A549 (cell line): ENCODE measurements around the gene POLR3G. TPM values are rescaled to one million over a fixed set of nuclear protein-coding genes. Genes with fewer than 3 reads are reported as not detected.

Experiments
- ATAC-seq, 2 experiments: fragments of 200-7000 bp in 1 of 2; fragments of >200 bp in 1 of 2; cut with Nextera tagmentation in 1 of 2; cut with Tn5 transposase in 1 of 2; 3 replicates each; pipeline versions ENCODE4 v1.8.0 to v1.9.1; 2018 to 2020; ENCODE audit warnings: mild to moderate bottlenecking in 1 of 2, moderate library complexity in 1 of 2
- CTCF ChIA-PET: fragments of 300-600 bp; sonication (Branson Sonifier 250); formaldehyde crosslinking; extraction: SDS; loops from one replicate; lab custom pipeline; 2021; ENCODE audit warnings: antibody characterized with exemption, inconsistent platforms; lab: Yijun Ruan, JAX
- POLR2A ChIA-PET: fragments of 350-600 bp; formaldehyde crosslinking; extraction: SDS; loops from one replicate; lab custom pipeline; 2021; ENCODE audit warnings: antibody characterized with exemption, inconsistent platforms; lab: Yijun Ruan, JAX
- DNase-seq, 2 experiments: peaks; one replicate each; pipeline versions ENCODE4 v3.0.0 to v3.0.0-alpha.2; 2011 to 2016; ENCODE audit warnings: low read depth in 1 of 2, low spot score in 1 of 2
- FAIRE-seq: peaks from 2 replicates; lab custom pipeline; 2011; peaks lifted over from hg19 to GRCh38; lab: Jason Lieb, UNC
- H3K27ac ChIP-seq, 2 experiments: fragments of >200 bp; sonication (Bioruptor Twin); formaldehyde crosslinking; 3 replicates each; pipeline ENCODE4 v1.5.1; 2016 to 2017
- H3K4me1 ChIP-seq: fragments of >200 bp; sonication (Bioruptor Twin); formaldehyde crosslinking; 3 replicates; pipeline ENCODE4 v1.6.1; 2016
- H3K4me2 ChIP-seq: fragments of >200 bp; sonication (Bioruptor Twin); formaldehyde crosslinking; 3 replicates; pipeline ENCODE4 v1.6.1; 2016
- H3K4me3 ChIP-seq: fragments of >200 bp; sonication (Bioruptor Twin); formaldehyde crosslinking; 3 replicates; pipeline ENCODE4 v1.5.1; 2016
- H3K9me3 ChIP-seq: fragments of >200 bp; sonication (Bioruptor Twin); formaldehyde crosslinking; 3 replicates; pipeline ENCODE4 v1.6.1; 2016
- BHLHE40 ChIP-seq: IDR thresholded peaks from 2 replicates; pipeline ENCODE4 v1.6.1; 2012; ENCODE audit warnings: low read depth, low read length, inconsistent platforms
- CHD4 ChIP-seq: fragments of 200-600 bp; sonication (generic); IDR thresholded peaks from 2 replicates; pipeline ENCODE4 v1.6.1; 2016; ENCODE audit warnings: antibody characterized with exemption, mild to moderate bottlenecking, borderline replicate concordance
- FOSL2 ChIP-seq, 2 experiments: fragments of 450-650 bp in 1 of 2; fragments of >200 bp in 1 of 2; sonication (Bioruptor Twin) in 1 of 2; formaldehyde crosslinking; IDR thresholded peaks; 2 replicates each; pipeline versions ENCODE4 v1.5.0 to v1.6.1; 2016 to 2020; ENCODE audit warnings: mild to moderate bottlenecking in 1 of 2, moderate library complexity in 1 of 2
- GATA3 ChIP-seq: IDR thresholded peaks from 2 replicates; pipeline ENCODE4 v1.6.1; 2012; ENCODE audit warnings: borderline replicate concordance
- HDAC2 ChIP-seq: fragments of 200-600 bp; sonication (generic); IDR thresholded peaks from 2 replicates; pipeline ENCODE4 v1.6.1; 2016
- HOXB5 ChIP-seq: fragments of 250-450 bp; sonication (Bioruptor Pico); IDR thresholded peaks from 2 replicates; pipeline ENCODE4 v1.5.0; 2020; ENCODE audit warnings: mild to moderate bottlenecking, moderate library complexity
- JUN ChIP-seq, 2 experiments: fragments of >200 bp; sonication (Bioruptor Twin); formaldehyde crosslinking; IDR thresholded peaks; 2 replicates in 1 of 2; 3 replicates in 1 of 2; pipeline ENCODE4 v1.6.1; 2016 to 2017
- JUNB ChIP-seq: fragments of >200 bp; sonication (Bioruptor Twin); formaldehyde crosslinking; IDR thresholded peaks from 2 replicates; pipeline ENCODE4 v1.6.1; 2016
- KDM1A ChIP-seq: fragments of 200-600 bp; sonication (generic); IDR thresholded peaks from 2 replicates; pipeline ENCODE4 v1.6.1; 2016; ENCODE audit warnings: low read depth, mild to moderate bottlenecking
- KDM5A ChIP-seq: fragments of 200-600 bp; sonication (generic); IDR thresholded peaks from 2 replicates; pipeline ENCODE4 v1.6.1; 2016; ENCODE audit warnings: antibody characterized with exemption, mild to moderate bottlenecking
- MAFK ChIP-seq: fragments of 450-650 bp; IDR thresholded peaks from 2 replicates; pipeline ENCODE4 v1.6.1; 2014; ENCODE audit not compliant: partially characterized antibody
- MYC ChIP-seq: IDR thresholded peaks from 2 replicates; pipeline ENCODE4 v1.6.1; 2012; ENCODE audit warnings: mild to moderate bottlenecking, inconsistent platforms, low read length, improper control_type of control experiment, borderline replicate concordance
- RAD21 ChIP-seq, 2 experiments: fragments of >200 bp in 1 of 2; sonication (Bioruptor Twin) in 1 of 2; formaldehyde crosslinking in 1 of 2; IDR thresholded peaks in 1 of 2; conservative IDR thresholded peaks in 1 of 2; 2 replicates in 1 of 2; 3 replicates in 1 of 2; pipeline ENCODE4 v1.6.1; 2012 to 2018; ENCODE audit warnings: inconsistent platforms in 1 of 2
- RFX5 ChIP-seq: fragments of 450-650 bp; IDR thresholded peaks from 2 replicates; pipeline ENCODE4 v1.7.1; 2014; ENCODE audit warnings: antibody characterized with exemption, mild to moderate bottlenecking, moderate library complexity
- SREBF2 ChIP-seq: fragments of 450-650 bp; IDR thresholded peaks from 2 replicates; pipeline ENCODE4 v1.6.1; 2014; ENCODE audit warnings: mild to moderate bottlenecking, moderate library complexity
- ZC3H11A ChIP-seq: fragments of 450-650 bp; IDR thresholded peaks from 2 replicates; pipeline ENCODE4 v1.6.1; 2014; ENCODE audit warnings: antibody characterized with exemption, mild to moderate bottlenecking
- ZNF302 ChIP-seq: fragments of 250-450 bp; sonication (Bioruptor Pico); IDR thresholded peaks from 2 replicates; pipeline ENCODE4 v1.9.0; 2021; ENCODE audit warnings: inconsistent platforms, mild to moderate bottlenecking, moderate library complexity
- WGBS: methylation state at CpG from one replicate; pipeline ENCODE4 v1.1.6; 2017; ENCODE audit errors: missing lambda C conversion rate; 5-methylcytosine and 5-hydroxymethylcytosine counted together
- polyA plus RNA-seq, 4 experiments: library from polyadenylated mRNA; depleted of rRNA in 3 of 4; stranded (reverse); fragments of >200 nt; fragmentation: RNase III in 1 of 4; extraction: RNeasy Plus Mini Kit Qiagen cat#74134 plus additional on column Dnase treatment in 1 of 4; gene quantifications; 2 replicates in 3 of 4; 3 replicates in 1 of 4; pipeline ENCODE4 v1.2.3, GENCODE V29; 2011 to 2017
- TF ChIP-seq, protein P1 (sequence below): IDR thresholded peaks from 2 replicates; pipeline ENCODE4 v1.6.1; 2012
- TF ChIP-seq, protein P2 (sequence below): fragments of 450-650 bp; IDR thresholded peaks from 2 replicates; pipeline ENCODE4 v1.6.1; 2014; ENCODE audit warnings: antibody characterized with exemption

The POLR3G gene
- polyA plus RNA-seq, 2 of the 4 experiments (the other 2 are of a cell fraction): 11.7 to 22.6 TPM

DNA sequence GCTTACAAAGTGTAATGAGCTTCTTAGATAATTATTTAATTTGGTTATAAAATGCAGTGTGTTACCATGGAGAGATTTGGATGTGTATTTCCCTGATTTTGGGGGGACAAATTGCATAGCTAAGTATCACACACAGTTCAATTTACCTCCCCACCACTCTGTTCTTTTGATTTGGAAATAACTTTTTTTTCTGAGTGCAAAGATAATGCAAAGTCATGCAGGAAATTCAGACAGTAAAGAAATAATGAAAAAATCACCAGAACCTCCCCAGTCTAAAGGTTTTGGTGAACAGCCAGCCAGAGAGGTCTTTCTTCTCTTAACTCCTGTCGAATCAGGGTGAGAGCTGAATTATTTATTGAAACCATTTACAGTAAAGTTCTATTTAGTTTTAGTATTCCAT, 87.1 kb downstream of the POLR3G start:
- Histone ChIP-seq H3K9me3 (no peaks in the 10 kb centered on the region), H3K27ac (no peak overlapping the region), H3K4me2 (no peak overlapping the region), H3K4me1 (peaks cover 14% of the 10 kb centered on the region), H3K4me3 (no peak overlapping the region)
- FAIRE-seq: no peak
- ChIA-PET POLR2A (no interaction called here), CTCF (interaction anchor here (0.7 kb wide), 1 partner anchor 222 kb away, joined by 3 read pairs; no protein-coding TSS in a partner anchor)
- ATAC-seq: no peak
- no peak for DNase-seq
- TF ChIP-seq FOSL2 (IDR thresholded peaks at IDR 0.05): no peak
- TF ChIP-seq FOSL2 (CRISPR knock-in tag; IDR thresholded peaks at IDR 0.05): no peak
- no peak for TF ChIP-seq SREBF2
- peak; percentile 7 for TF ChIP-seq MAFK
- WGBS: 11% methylated on average over 1 of the region's 1 CpG

DNA sequence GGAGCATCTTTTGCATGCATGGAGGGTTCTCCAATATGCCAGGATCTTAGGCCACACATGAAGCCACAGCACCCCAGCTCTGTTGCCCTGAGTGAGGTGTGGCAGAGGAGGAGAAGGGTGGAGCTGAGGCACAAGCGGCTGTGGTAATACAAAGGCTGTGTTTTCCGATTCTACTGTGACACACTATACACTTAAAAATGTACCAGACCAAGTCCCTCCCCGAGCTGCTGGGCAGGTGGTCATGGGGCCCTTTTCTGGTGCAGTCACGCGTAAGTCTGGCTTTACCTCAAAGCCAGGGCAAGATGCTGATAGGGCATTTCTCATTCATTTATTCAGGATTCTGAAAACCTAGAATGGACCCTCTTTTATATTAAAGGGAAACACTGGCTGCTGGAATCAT, 87.7 kb downstream of the POLR3G start:
- peaks cover 14% of the 10 kb centered on the region for H3K4me1 ChIP-seq
- CTCF ChIA-PET: interaction anchor here (0.7 kb wide), 1 partner anchor 221 kb away, joined by 3 read pairs; no protein-coding TSS in a partner anchor
- no peak overlapping the region for H3K4me2 ChIP-seq
- no peak for TF ChIP-seq KDM5A
- peak; percentile 21 for TF ChIP-seq MAFK
- TF ChIP-seq MYC: no peak
- no peak for TF ChIP-seq RAD21 (conservative IDR thresholded peaks at IDR 0.05 in 1 of 2, IDR thresholded peaks at IDR 0.05 in 1 of 2)
- WGBS: 44% methylated on average over 5 of the region's 5 CpGs
- no peak overlapping the region for H3K27ac ChIP-seq
- POLR2A ChIA-PET: no interaction called here
- no peak for DNase-seq
- H3K4me3 ChIP-seq: no peak overlapping the region
- no peak for ATAC-seq
- no peaks in the 10 kb centered on the region for H3K9me3 ChIP-seq
- no peak for FAIRE-seq

DNA sequence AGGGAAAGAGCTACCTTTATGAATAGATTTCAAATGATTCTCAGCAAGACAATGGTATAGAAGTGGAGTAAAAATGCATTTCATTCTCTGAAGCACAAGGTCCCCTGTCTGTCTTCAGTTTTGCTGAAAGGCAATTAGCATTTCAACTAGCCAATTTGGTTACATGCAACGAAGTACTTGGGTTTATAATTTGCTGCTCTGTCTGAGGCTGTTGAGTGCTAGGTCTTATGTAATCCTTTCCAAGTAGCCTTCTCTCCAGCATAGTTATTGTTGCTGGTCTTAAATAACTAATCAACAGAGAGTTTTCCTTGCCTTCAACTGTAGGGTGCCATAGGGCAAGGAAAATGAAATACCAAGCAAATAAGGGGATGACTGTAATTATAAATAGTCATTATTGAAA, 88.4 kb downstream of the POLR3G start:
- POLR2A ChIA-PET: no interaction called here
- DNase-seq: no peak
- no peak overlapping the region for H3K4me3 ChIP-seq
- FAIRE-seq: peak; percentile 7
- WGBS: 0% methylated on average over 1 of the region's 1 CpG
- CTCF ChIA-PET: no interaction called here
- no peak overlapping the region for H3K27ac ChIP-seq
- no peak overlapping the region for H3K4me2 ChIP-seq
- H3K4me1 ChIP-seq: peaks cover 12% of the 10 kb centered on the region
- TF ChIP-seq GATA3 (no peak), SREBF2 (no peak), HOXB5 (CRISPR knock-in tag) (no peak), JUN (IDR thresholded peaks at IDR 0.05) (no peak), RFX5 (no peak), ZNF302 (CRISPR knock-in tag) (no peak), KDM1A (no peak), ZC3H11A (no peak), JUNB (no peak), RAD21 (conservative IDR thresholded peaks at IDR 0.05 in 1 of 2, IDR thresholded peaks at IDR 0.05 in 1 of 2) (no peak), HDAC2 (no peak), BHLHE40 (no peak), CHD4 (no peak)
- TF ChIP-seq, protein P1, sequence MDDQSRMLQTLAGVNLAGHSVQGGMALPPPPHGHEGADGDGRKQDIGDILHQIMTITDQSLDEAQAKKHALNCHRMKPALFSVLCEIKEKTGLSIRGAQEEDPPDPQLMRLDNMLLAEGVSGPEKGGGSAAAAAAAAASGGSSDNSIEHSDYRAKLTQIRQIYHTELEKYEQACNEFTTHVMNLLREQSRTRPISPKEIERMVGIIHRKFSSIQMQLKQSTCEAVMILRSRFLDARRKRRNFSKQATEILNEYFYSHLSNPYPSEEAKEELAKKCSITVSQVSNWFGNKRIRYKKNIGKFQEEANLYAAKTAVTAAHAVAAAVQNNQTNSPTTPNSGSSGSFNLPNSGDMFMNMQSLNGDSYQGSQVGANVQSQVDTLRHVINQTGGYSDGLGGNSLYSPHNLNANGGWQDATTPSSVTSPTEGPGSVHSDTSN: no peak
- TF ChIP-seq, protein P2, sequence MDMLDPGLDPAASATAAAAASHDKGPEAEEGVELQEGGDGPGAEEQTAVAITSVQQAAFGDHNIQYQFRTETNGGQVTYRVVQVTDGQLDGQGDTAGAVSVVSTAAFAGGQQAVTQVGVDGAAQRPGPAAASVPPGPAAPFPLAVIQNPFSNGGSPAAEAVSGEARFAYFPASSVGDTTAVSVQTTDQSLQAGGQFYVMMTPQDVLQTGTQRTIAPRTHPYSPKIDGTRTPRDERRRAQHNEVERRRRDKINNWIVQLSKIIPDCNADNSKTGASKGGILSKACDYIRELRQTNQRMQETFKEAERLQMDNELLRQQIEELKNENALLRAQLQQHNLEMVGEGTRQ: no peak
- no peak for ATAC-seq
- H3K9me3 ChIP-seq: no peaks in the 10 kb centered on the region

Other genes starting within 250 kb of the POLR3G start
- gene CETN3, start 65.1 kb upstream of the POLR3G start, polyA plus RNA-seq (2011; rRNA removed): 18.4 and 50.8 TPM in 2 replicates
- gene CETN3, start 65.1 kb upstream of the POLR3G start, polyA plus RNA-seq (2017; fragmentation: RNase III; extraction: RNeasy Plus Mini Kit Qiagen cat#74134 plus additional on column Dnase treatment): 49.8 to 52.9 TPM (median 49.9 TPM) in 3 replicates
- 4.4 and 5.3 TPM in 2 replicates for gene MBLAC2, start 93 bp upstream of the POLR3G start, polyA plus RNA-seq (2011; rRNA removed)
- gene MBLAC2, start 93 bp upstream of the POLR3G start, polyA plus RNA-seq (2017; fragmentation: RNase III; extraction: RNeasy Plus Mini Kit Qiagen cat#74134 plus additional on column Dnase treatment): 4.4 to 5.7 TPM (median 5.4 TPM) in 3 replicates
- 17.1 and 24.1 TPM in 2 replicates for gene LYSMD3, start 54.7 kb downstream of the POLR3G start, polyA plus RNA-seq (2011; rRNA removed)
- 9.5 to 11.1 TPM (median 10.6 TPM) in 3 replicates for gene LYSMD3, start 54.7 kb downstream of the POLR3G start, polyA plus RNA-seq (2017; fragmentation: RNase III; extraction: RNeasy Plus Mini Kit Qiagen cat#74134 plus additional on column Dnase treatment)
- gene ADGRV1, start 83.9 kb downstream of the POLR3G start, polyA plus RNA-seq (2011; rRNA removed): 3.7 and 4.0 TPM in 2 replicates
- 0.17 to 0.70 TPM (median 0.65 TPM) in 3 replicates for gene ADGRV1, start 83.9 kb downstream of the POLR3G start, polyA plus RNA-seq (2017; fragmentation: RNase III; extraction: RNeasy Plus Mini Kit Qiagen cat#74134 plus additional on column Dnase treatment)